Esophagus muscularis mucosa (tissue), 4 donors: ENCODE measurements around the gene GFRA1. TPM values are rescaled to one million over a fixed set of nuclear protein-coding genes. Genes with fewer than 3 reads are reported as not detected.

Source experiments
- DNase-seq: peaks from one replicate; pipeline ENCODE4 v3.0.0-alpha.2; 2017; ENCODE audit errors: extremely low spot score
- H3K27ac ChIP-seq, 4 donors: fragments of 200-600 bp; sonication (generic); replicated peaks in 1 of 4; 1 replicate in 3 of 4; 2 replicates in 1 of 4; pipeline ENCODE4 v1.5.1; 2016 to 2019; ENCODE audit warnings: mild to moderate bottlenecking in 1 of 4
- H3K27me3 ChIP-seq, 4 donors: fragments of 200-600 bp; sonication (generic); one replicate each; pipeline versions ENCODE4 v1.5.1 to v1.6.0; 2016 to 2019
- H3K36me3 ChIP-seq, 4 donors: fragments of 200-600 bp; sonication (generic); one replicate each; pipeline ENCODE4 v1.5.1; 2016 to 2019
- H3K4me1 ChIP-seq, 4 donors: fragments of 200-600 bp; sonication (generic); one replicate each; pipeline ENCODE4 v1.5.1; 2016 to 2019
- H3K4me3 ChIP-seq, 4 donors: fragments of 200-600 bp; sonication (generic); 1 replicate in 2 of 4; 2 replicates in 2 of 4; pipeline ENCODE4 v1.5.1; 2016 to 2019; ENCODE audit warnings: mild to moderate bottlenecking in 4 of 4, moderate library complexity in 1 of 4
- H3K9me3 ChIP-seq, 4 donors: fragments of 200-600 bp; sonication (generic); 1 replicate in 3 of 4; 2 replicates in 1 of 4; pipeline ENCODE4 v1.5.1; 2016 to 2019
- CTCF ChIP-seq, 3 experiments: fragments of 200-600 bp in 2 of 3; fragments of 450-650 bp in 1 of 3; sonication (generic) in 2 of 3; IDR thresholded peaks; one replicate each; pipeline ENCODE4 v1.5.1; 2017 to 2019; ENCODE audit warnings: antibody characterized with exemption in 3 of 3, mild to moderate bottlenecking in 2 of 3, moderate library complexity in 1 of 3
- EP300 ChIP-seq: sonication (generic); formaldehyde crosslinking; IDR thresholded peaks from one replicate; pipeline ENCODE4 v1.6.1; 2017; ENCODE audit warnings: antibody characterized with exemption
- POLR2A ChIP-seq: fragments of 450-650 bp; IDR thresholded peaks from one replicate; pipeline ENCODE4 v1.6.1; 2017; ENCODE audit warnings: antibody characterized with exemption, moderate library complexity, mild to moderate bottlenecking, low read depth
- POLR2AphosphoS5 ChIP-seq, 2 donors: sonication (generic); formaldehyde crosslinking; IDR thresholded peaks; one replicate each; pipeline ENCODE4 v1.6.1; 2017; ENCODE audit warnings: antibody characterized with exemption in 2 of 2
- WGBS: methylation state at CpG from one replicate; pipeline ENCODE4 v1.1.5; 2018; 5-methylcytosine and 5-hydroxymethylcytosine counted together
- intact Hi-C: fragments of 100-400 bp; cut with DNase I; formaldehyde crosslinking; loops from one replicate; pipeline ENCODE4 v1.15.1; 2023
- total RNA-seq, 4 donors: library from RNA; depleted of rRNA; stranded (reverse); fragments of >200 nt; gene quantifications; one replicate each; pipeline versions ENCODE4 v1.1.0 to v1.2.1, GENCODE V29; 2016

GFRA1 gene
- total RNA-seq, 4 donors from 2014 or later, result 44.0 to 73.4 (median 64.5) TPM

GRCh38 chr10:116221053-116221452, 52.0 kb downstream of the GFRA1 start:
- 73% methylated on average over 3 of the region's 3 CpGs for WGBS
- TF ChIP-seq CTCF (IDR thresholded peaks at IDR 0.05), result no peak
- no peak for TF ChIP-seq POLR2AphosphoS5 (IDR thresholded peaks at IDR 0.05)
- TF ChIP-seq POLR2A, result no peak
- no peak for TF ChIP-seq EP300
- Histone ChIP-seq H3K36me3 (no peaks in the 10 kb centered on the region), H3K27me3 (no peaks in the 10 kb centered on the region), H3K9me3 (no peaks in the 10 kb centered on the region), H3K4me3 (no peak overlapping the region), H3K4me1 (no peaks in the 10 kb centered on the region), H3K27ac (no peak overlapping the region)
- intact Hi-C loops, result no loop called here
- no peak for DNase-seq

- no peak for DNase-seq
- H3K4me1 ChIP-seq, result peaks cover 0 to under 1% (median 0%) of the 10 kb centered on the region in 4 donors
- H3K27ac ChIP-seq, result no peak overlapping the region
- no peaks in the 10 kb centered on the region for H3K27me3 ChIP-seq
- no peaks in the 10 kb centered on the region for H3K36me3 ChIP-seq
- 81% methylated on average over 3 of the region's 3 CpGs for WGBS
- intact Hi-C loops, result no loop called here
- no peaks in the 10 kb centered on the region for H3K9me3 ChIP-seq
- TF ChIP-seq EP300 (no peak), POLR2AphosphoS5 (IDR thresholded peaks at IDR 0.05) (no peak), POLR2A (no peak), CTCF (IDR thresholded peaks at IDR 0.05) (no peak)
- H3K4me3 ChIP-seq, result no peak overlapping the region
These were observed 56.3 kb downstream of the GFRA1 start for GRCh38 chr10:116216676-116217075.

DNA sequence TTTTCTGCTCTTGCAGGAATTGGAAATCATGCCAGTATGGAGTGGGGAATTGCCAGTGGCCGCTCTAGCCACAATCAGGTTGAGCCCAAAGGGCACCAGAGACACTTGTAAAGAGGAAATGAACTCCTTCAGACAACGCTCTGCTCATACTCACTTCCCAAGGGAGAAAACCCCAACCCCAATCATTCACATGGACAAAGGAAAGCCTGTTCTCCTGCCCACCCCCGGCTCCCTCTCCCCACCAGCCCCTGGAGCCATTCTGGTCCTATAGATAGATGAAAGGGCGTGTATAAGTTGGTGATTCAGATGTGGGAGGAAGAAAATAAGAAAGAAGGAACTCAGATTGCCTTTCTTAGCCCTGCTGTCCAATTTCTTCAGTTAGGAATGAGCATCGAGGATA, 57.4 kb downstream of the GFRA1 start:
- no peak overlapping the region for H3K27ac ChIP-seq
- 87% methylated on average over 4 of the region's 5 CpGs for WGBS
- DNase-seq, result no peak

GRCh38 chr10:116211682-116212081, 61.3 kb downstream of the GFRA1 start:
- Histone ChIP-seq H3K4me1 (peaks cover 0 to 13% (median 4%) of the 10 kb centered on the region in 4 donors), H3K27ac (no peak overlapping the region), H3K4me3 (no peak overlapping the region), H3K27me3 (no peaks in the 10 kb centered on the region), H3K9me3 (no peaks in the 10 kb centered on the region), H3K36me3 (no peaks in the 10 kb centered on the region)
- no peak for TF ChIP-seq POLR2A
- TF ChIP-seq POLR2AphosphoS5 (IDR thresholded peaks at IDR 0.05), result no peak
- no peak for TF ChIP-seq CTCF (IDR thresholded peaks at IDR 0.05)
- WGBS, result 15% methylated on average over 1 of the region's 1 CpG
- intact Hi-C loops, result no loop called here
- DNase-seq, result no peak

More for the DNA sequence above, 57.4 kb downstream of the GFRA1 start:
- intact Hi-C loops, result no loop called here
- Histone ChIP-seq H3K4me1 (peaks cover 0 to 11% (median 4%) of the 10 kb centered on the region in 4 donors), H3K27me3 (no peaks in the 10 kb centered on the region), H3K4me3 (no peak overlapping the region), H3K36me3 (no peaks in the 10 kb centered on the region), H3K9me3 (no peaks in the 10 kb centered on the region)
- TF ChIP-seq CTCF (IDR thresholded peaks at IDR 0.05), result no peak
- TF ChIP-seq POLR2AphosphoS5 (IDR thresholded peaks at IDR 0.05), result no peak
- no peak for TF ChIP-seq EP300
- TF ChIP-seq POLR2A, result no peak

- H3K27me3 ChIP-seq, result no peaks in the 10 kb centered on the region
- no peak overlapping the region for H3K27ac ChIP-seq
- H3K4me3 ChIP-seq, result no peak overlapping the region
- TF ChIP-seq EP300 (no peak), POLR2AphosphoS5 (IDR thresholded peaks at IDR 0.05) (no peak), POLR2A (no peak), CTCF (IDR thresholded peaks at IDR 0.05) (no peak)
- no peaks in the 10 kb centered on the region for H3K9me3 ChIP-seq
- 76% methylated on average over 4 of the region's 7 CpGs for WGBS
- intact Hi-C loops, result no loop called here
- H3K4me1 ChIP-seq, result peaks cover 0 to 13% (median 4%) of the 10 kb centered on the region in 4 donors
- DNase-seq, result no peak
- no peaks in the 10 kb centered on the region for H3K36me3 ChIP-seq
These were observed 62.2 kb downstream of the GFRA1 start for GRCh38 chr10:116210588-116211346.
